IMR-90 (cell line): ENCODE results near the gene ETNK1. TPM values are rescaled to one million over a fixed set of nuclear protein-coding genes. Genes with fewer than 3 reads are reported as not detected.

ENCODE experiments used
- ATAC-seq: fragments of 200-7000 bp; cut with Tn5 transposase; 2 replicates; pipeline ENCODE4 v1.9.1; 2020; ENCODE audit warnings: low read depth, mild to moderate bottlenecking, moderate library complexity
- BruUV-seq: library from RNA; stranded (reverse); fragments of 400-500 nt; replicated peaks from 2 replicates; lab custom pipeline; 2021; lab: Mats Ljungman, UMichigan
- CTCF ChIA-PET: fragments of 300-600 bp; formaldehyde crosslinking; extraction: SDS; loops from one replicate; lab custom pipeline; 2021; ENCODE audit warnings: antibody characterized with exemption; lab: Yijun Ruan, JAX
- POLR2A ChIA-PET: fragments of 300-600 bp; sonication (Branson Sonifier 250); formaldehyde crosslinking; loops from one replicate; lab custom pipeline; 2022; ENCODE audit warnings: antibody characterized with exemption; ENCODE audit not compliant: unreplicated experiment; lab: Charles Lee
- DNase-seq: peaks from one replicate; pipeline ENCODE4 v3.0.0; 2013
- H2AFZ ChIP-seq: replicated peaks from 2 replicates; pipeline ENCODE3; 2013; ENCODE audit warnings: low read length, mild to moderate bottlenecking; ENCODE audit not compliant: poor library complexity
- H2AK5ac ChIP-seq: 2 replicates; pipeline ENCODE4 v1.6.1; 2013; ENCODE audit warnings: low read depth, low read length, inconsistent platforms
- H2AK9ac ChIP-seq: replicated peaks from 2 replicates; pipeline ENCODE3; 2013; ENCODE audit warnings: mild to moderate bottlenecking, low read depth, low read length, moderate library complexity; ENCODE audit not compliant: poor library complexity
- H2BK120ac ChIP-seq: 2 replicates; pipeline ENCODE4 v1.6.1; 2013; ENCODE audit warnings: low read depth, low read length, inconsistent platforms
- H2BK15ac ChIP-seq: 3 replicates; pipeline ENCODE4 v1.6.1; 2013; ENCODE audit warnings: low read depth, low read length, inconsistent platforms
- H2BK20ac ChIP-seq: 2 replicates; pipeline ENCODE4 v1.6.1; 2013; ENCODE audit warnings: low read depth, mild to moderate bottlenecking, inconsistent platforms, low read length, moderate library complexity
- H2BK5ac ChIP-seq: 2 replicates; pipeline ENCODE4 v1.6.1; 2013; ENCODE audit warnings: mild to moderate bottlenecking, low read depth, low read length, inconsistent platforms; ENCODE audit not compliant: poor library complexity, severe bottlenecking
- H3K14ac ChIP-seq: replicated peaks from 2 replicates; pipeline ENCODE4 v1.6.1; 2013; ENCODE audit warnings: low read depth, low read length, inconsistent platforms
- H3K18ac ChIP-seq: 2 replicates; pipeline ENCODE4 v1.6.1; 2013; ENCODE audit warnings: low read depth, low read length, control low read depth
- H3K23ac ChIP-seq: 2 replicates; pipeline ENCODE4 v1.6.1; 2013; ENCODE audit warnings: low read depth, low read length, inconsistent platforms
- H3K27ac ChIP-seq: 2 replicates; pipeline ENCODE4 v1.5.1; 2013; ENCODE audit warnings: mild to moderate bottlenecking, control low read depth, low read length; ENCODE audit not compliant: insufficient read depth
- H3K27me3 ChIP-seq: 2 replicates; pipeline ENCODE4 v1.6.1; 2013; ENCODE audit warnings: low read length; ENCODE audit not compliant: control insufficient read depth, insufficient read depth
- H3K36me3 ChIP-seq: 2 replicates; pipeline ENCODE4 v1.6.1; 2013; ENCODE audit warnings: low read length, mixed read lengths; ENCODE audit not compliant: control insufficient read depth, insufficient read depth
- H3K4ac ChIP-seq: 2 replicates; pipeline ENCODE4 v1.6.1; 2013; ENCODE audit warnings: low read depth, low read length, inconsistent platforms
- H3K4me1 ChIP-seq: 2 replicates; pipeline ENCODE4 v1.6.1; 2013; ENCODE audit warnings: low read length, mixed read lengths; ENCODE audit not compliant: control insufficient read depth, insufficient read depth
- H3K4me2 ChIP-seq: 2 replicates; pipeline ENCODE4 v1.6.1; 2013; ENCODE audit warnings: low read depth, mild to moderate bottlenecking, control low read depth, low read length, moderate library complexity
- H3K4me3 ChIP-seq: 2 replicates; pipeline ENCODE4 v1.5.1; 2013; ENCODE audit warnings: low read depth, mild to moderate bottlenecking, control low read depth, low read length, moderate library complexity; ENCODE audit not compliant: insufficient read depth
- H3K56ac ChIP-seq: 2 replicates; pipeline ENCODE4 v1.6.1; 2013; ENCODE audit warnings: low read length, inconsistent platforms; ENCODE audit not compliant: insufficient read depth; ENCODE audit errors: extremely low read depth
- H3K79me1 ChIP-seq, 2 experiments: 2 replicates each; pipeline ENCODE4 v1.6.1; 2013; ENCODE audit warnings: low read length in 2 of 2, inconsistent platforms in 1 of 2, low read depth in 1 of 2
- H3K9ac ChIP-seq: 2 replicates; pipeline ENCODE4 v1.6.1; 2013; ENCODE audit warnings: low read depth, low read length, control low read depth
- H3K9me1 ChIP-seq: 2 replicates; pipeline ENCODE4 v1.6.1; 2013; ENCODE audit warnings: low read length, inconsistent platforms; ENCODE audit not compliant: insufficient read depth
- H3K9me3 ChIP-seq: 2 replicates; pipeline ENCODE4 v1.6.1; 2013; ENCODE audit warnings: low read length; ENCODE audit not compliant: control insufficient read depth, insufficient read depth
- H4K20me1 ChIP-seq: 2 replicates; pipeline ENCODE4 v1.6.1; 2013; ENCODE audit warnings: low read length, inconsistent platforms; ENCODE audit not compliant: insufficient read depth
- H4K5ac ChIP-seq: 2 replicates; pipeline ENCODE4 v1.6.1; 2013; ENCODE audit warnings: mild to moderate bottlenecking, low read depth, low read length, control low read depth
- H4K8ac ChIP-seq, 2 experiments: 2 replicates each; pipeline ENCODE4 v1.6.1; 2013; ENCODE audit warnings: low read depth in 2 of 2, low read length in 2 of 2, control low read depth in 1 of 2, inconsistent platforms in 1 of 2
- H4K91ac ChIP-seq: 2 replicates; pipeline ENCODE4 v1.6.1; 2013; ENCODE audit warnings: low read depth, low read length, inconsistent platforms; ENCODE audit not compliant: insufficient read depth
- BHLHE40 ChIP-seq: fragments of 150-350 bp; IDR thresholded peaks from 2 replicates; pipeline ENCODE4 v1.6.1; 2016; ENCODE audit warnings: mild to moderate bottlenecking, low read depth, low read length
- MAFK ChIP-seq: IDR thresholded peaks from 2 replicates; pipeline ENCODE4 v1.6.1; 2012; ENCODE audit warnings: low read depth, low read length, improper control_type of control experiment
- MAZ ChIP-seq: IDR thresholded peaks from 2 replicates; pipeline ENCODE4 v1.6.1; 2012; ENCODE audit warnings: low read depth, mild to moderate bottlenecking, low read length, improper control_type of control experiment, moderate library complexity, borderline replicate concordance
- NFE2L2 ChIP-seq: fragments of 150-350 bp; IDR thresholded peaks from 2 replicates; pipeline ENCODE4 v1.6.1; 2016; ENCODE audit warnings: low read depth, mild to moderate bottlenecking, low read length
- POLR2A ChIP-seq: IDR thresholded peaks from 2 replicates; pipeline ENCODE4 v1.6.1; 2012; ENCODE audit warnings: mild to moderate bottlenecking, low read depth, low read length
- RAD21 ChIP-seq: IDR thresholded peaks from 2 replicates; pipeline ENCODE4 v1.6.1; 2012; ENCODE audit warnings: low read length, improper control_type of control experiment
- RFX5 ChIP-seq: IDR thresholded peaks from 2 replicates; pipeline ENCODE4 v1.8.0; 2012; ENCODE audit warnings: low read depth, mild to moderate bottlenecking, low read length, moderate library complexity
- SMC3 ChIP-seq: fragments of 150-350 bp; IDR thresholded peaks from 2 replicates; pipeline ENCODE4 v1.6.1; 2016; ENCODE audit warnings: low read depth, mild to moderate bottlenecking, antibody characterized with exemption, low read length, moderate library complexity
- USF2 ChIP-seq: fragments of 150-350 bp; IDR thresholded peaks from 2 replicates; pipeline ENCODE4 v1.6.1; 2017; ENCODE audit warnings: mild to moderate bottlenecking, antibody characterized with exemption, low read length, low read depth
- WGBS, 2 experiments: methylation state at CpG; one replicate each; pipeline versions ENCODE4 v1.1.5 to v1.1.7; 2013; ENCODE audit warnings: missing lambda C conversion rate in 2 of 2; ENCODE audit not compliant: insufficient read length in 1 of 2; ENCODE audit errors: extremely low coverage in 2 of 2; 5-methylcytosine and 5-hydroxymethylcytosine counted together
- dilution Hi-C: fragments of 300-500 bp; cut with HindIII; formaldehyde crosslinking; loops from one replicate; pipeline ENCODE4 v1.14.3; 2018; ENCODE audit warnings: low sequenced_read_pairs; ENCODE audit not compliant: unreplicated experiment
- in situ Hi-C: fragments of 300-500 bp; cut with MboI; formaldehyde crosslinking; loops from 3 replicates; pipeline ENCODE4 v1.14.3; 2019; ENCODE audit warnings: low sequenced_read_pairs, inconsistent platforms, mixed read lengths
- intact Hi-C: fragments of 100-400 bp; cut with micrococcal nuclease; formaldehyde crosslinking; loops from 2 replicates; pipeline ENCODE4 v1.10.0; 2022
- polyA plus RNA-seq, 3 experiments: library from polyadenylated mRNA; depleted of rRNA; stranded (reverse); fragments of >200 nt; gene quantifications; 2 replicates each; pipeline ENCODE4 v1.2.3, GENCODE V29; 2012; ENCODE audit warnings: low replicate concordance in 1 of 3
- total RNA-seq: library from RNA; depleted of rRNA; stranded (reverse); fragments of >200 nt; gene quantifications from 2 replicates; pipeline ENCODE4 v1.2.3, GENCODE V29; 2012
- TF ChIP-seq, protein P1 (sequence below): fragments of 150-350 bp; IDR thresholded peaks from 2 replicates; pipeline ENCODE4 v1.6.1; 2016; ENCODE audit warnings: low read depth, mild to moderate bottlenecking, low read length, moderate library complexity, borderline replicate concordance

The ETNK1 gene
- total and polyA plus RNA-seq, 2 of the 4 experiments (the other 2 are of a cell fraction) = 12.8 to 33.3 TPM

GRCh38 chr12:22577667-22578066 lies 47.3 kb upstream of the ETNK1 start:
- Histone ChIP-seq H3K27me3 (no peaks in the 10 kb centered on the region), H3K56ac (no peak overlapping the region), H3K27ac (no peak overlapping the region), H2AK9ac (no peak overlapping the region), H4K8ac (no peak overlapping the region), H3K4ac (no peak overlapping the region), H3K4me1 (no peaks in the 10 kb centered on the region), H2BK5ac (no peak overlapping the region), H4K20me1 (no peaks in the 10 kb centered on the region), H3K9me3 (no peaks in the 10 kb centered on the region), H3K4me3 (no peak overlapping the region), H2BK15ac (no peak overlapping the region), H3K36me3 (no peaks in the 10 kb centered on the region), H3K23ac (no peak overlapping the region), H2BK120ac (no peak overlapping the region), H3K14ac (no peak overlapping the region), H2BK20ac (no peak overlapping the region), H4K91ac (no peak overlapping the region), H3K4me2 (no peak overlapping the region), H3K18ac (no peak overlapping the region), H3K79me1 (no peaks in the 10 kb centered on the region), H3K9me1 (no peaks in the 10 kb centered on the region), H2AFZ (no peak overlapping the region), H4K5ac (no peak overlapping the region), H3K9ac (no peak overlapping the region), H2AK5ac (no peak overlapping the region)
- ATAC-seq (no peak), DNase-seq (peak; percentile 5)
- WGBS, 2 experiments = no CpG with 5 or more reads among the region's 1 CpG
- dilution Hi-C loops (no loop called here), in situ Hi-C loops (no loop called here), intact Hi-C loops (no loop called here)
- TF ChIP-seq MAFK (no peak), POLR2A (no peak), BHLHE40 (no peak), USF2 (no peak), MAZ (no peak), SMC3 (no peak), NFE2L2 (no peak), RFX5 (no peak), RAD21 (no peak)
- TF ChIP-seq, protein P1, sequence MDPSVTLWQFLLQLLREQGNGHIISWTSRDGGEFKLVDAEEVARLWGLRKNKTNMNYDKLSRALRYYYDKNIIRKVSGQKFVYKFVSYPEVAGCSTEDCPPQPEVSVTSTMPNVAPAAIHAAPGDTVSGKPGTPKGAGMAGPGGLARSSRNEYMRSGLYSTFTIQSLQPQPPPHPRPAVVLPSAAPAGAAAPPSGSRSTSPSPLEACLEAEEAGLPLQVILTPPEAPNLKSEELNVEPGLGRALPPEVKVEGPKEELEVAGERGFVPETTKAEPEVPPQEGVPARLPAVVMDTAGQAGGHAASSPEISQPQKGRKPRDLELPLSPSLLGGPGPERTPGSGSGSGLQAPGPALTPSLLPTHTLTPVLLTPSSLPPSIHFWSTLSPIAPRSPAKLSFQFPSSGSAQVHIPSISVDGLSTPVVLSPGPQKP = no peak
- ChIA-PET CTCF (no interaction called here), POLR2A (no interaction called here)
- BruUV-seq = no TSS peak
